ENCODE measurements around the gene ATP10D. TPM values are rescaled to one million over a fixed set of nuclear protein-coding genes. Genes with fewer than 3 reads are reported as not detected.
"Not testable (repeated sequence)": the region's sequence is repeated elsewhere in the genome, so short reads cannot be mapped to it uniquely, and the experiment has no call there.

Gene ATP10D
- total RNA-seq, 1 experiment from 2014 or later = 16.2 TPM

DNA sequence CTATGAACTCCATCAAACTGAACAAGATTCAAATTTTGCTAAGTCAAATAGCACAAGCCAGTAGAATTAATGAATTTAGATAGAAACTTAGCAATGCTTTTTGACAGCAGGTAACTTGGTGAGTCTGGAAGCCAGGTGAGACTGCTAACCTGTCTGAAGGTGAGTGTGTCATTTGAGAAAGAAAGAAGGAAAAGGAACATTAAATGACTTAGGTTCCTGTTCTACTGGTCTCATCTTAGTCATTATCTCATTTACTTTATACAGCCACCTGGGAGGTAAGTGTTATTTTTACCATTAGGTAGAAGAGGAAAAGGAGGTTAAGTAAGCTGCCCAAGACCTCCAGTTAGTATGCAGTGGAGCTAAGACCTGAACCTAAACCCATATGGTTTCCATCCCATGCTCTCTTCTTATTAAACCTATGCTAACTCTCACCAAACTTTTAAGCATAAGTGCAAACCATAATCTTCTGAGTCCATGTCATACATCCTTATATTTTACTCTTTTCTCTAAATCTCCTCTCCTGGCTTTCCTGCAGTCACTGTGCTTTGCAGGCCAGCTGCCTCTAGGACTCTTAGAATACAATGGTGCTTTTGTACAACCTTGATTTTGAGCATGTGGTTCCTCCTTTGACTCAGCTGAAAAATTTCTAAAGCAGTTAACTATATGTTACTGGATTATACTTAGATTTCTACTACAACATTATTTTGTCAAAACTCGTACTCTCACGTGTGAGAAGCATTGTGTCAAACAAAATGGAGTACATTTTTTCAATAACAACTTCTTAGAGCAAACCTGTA, 68.5 kb downstream of the ATP10D start:
- ChIA-PET CTCF (interaction anchor here (0.8 to 1.3 kb wide), 2 partner anchors 14 to 622 kb away, joined by 3 read pairs; no protein-coding TSS in a partner anchor), POLR2A (interaction anchor here (0.7 kb wide), 1 partner anchor 9 kb away, joined by 4 read pairs; no protein-coding TSS in a partner anchor)
- Mint-ChIP-seq H3K4me3 (ENCODE audit: unreplicated experiment) (no peak overlapping the region), H3K9me3 (ENCODE audit: unreplicated experiment) (peaks cover 8% of the 10 kb centered on the region), H3K27ac (ENCODE audit: low read depth, unreplicated experiment) (no peak overlapping the region), H3K4me1 (ENCODE audit: insufficient read depth, unreplicated experiment) (no peaks in the 10 kb centered on the region), H3K36me3 (ENCODE audit: insufficient read depth, unreplicated experiment) (peaks cover 6% of the 10 kb centered on the region), H3K27me3 (ENCODE audit: insufficient read depth, unreplicated experiment) (no peaks in the 10 kb centered on the region)
- no TSS peak for BruUV-seq (replicated peaks)
- intact Hi-C loops (cut with micrococcal nuclease) = no loop called here
- TF ChIP-seq, protein P1, sequence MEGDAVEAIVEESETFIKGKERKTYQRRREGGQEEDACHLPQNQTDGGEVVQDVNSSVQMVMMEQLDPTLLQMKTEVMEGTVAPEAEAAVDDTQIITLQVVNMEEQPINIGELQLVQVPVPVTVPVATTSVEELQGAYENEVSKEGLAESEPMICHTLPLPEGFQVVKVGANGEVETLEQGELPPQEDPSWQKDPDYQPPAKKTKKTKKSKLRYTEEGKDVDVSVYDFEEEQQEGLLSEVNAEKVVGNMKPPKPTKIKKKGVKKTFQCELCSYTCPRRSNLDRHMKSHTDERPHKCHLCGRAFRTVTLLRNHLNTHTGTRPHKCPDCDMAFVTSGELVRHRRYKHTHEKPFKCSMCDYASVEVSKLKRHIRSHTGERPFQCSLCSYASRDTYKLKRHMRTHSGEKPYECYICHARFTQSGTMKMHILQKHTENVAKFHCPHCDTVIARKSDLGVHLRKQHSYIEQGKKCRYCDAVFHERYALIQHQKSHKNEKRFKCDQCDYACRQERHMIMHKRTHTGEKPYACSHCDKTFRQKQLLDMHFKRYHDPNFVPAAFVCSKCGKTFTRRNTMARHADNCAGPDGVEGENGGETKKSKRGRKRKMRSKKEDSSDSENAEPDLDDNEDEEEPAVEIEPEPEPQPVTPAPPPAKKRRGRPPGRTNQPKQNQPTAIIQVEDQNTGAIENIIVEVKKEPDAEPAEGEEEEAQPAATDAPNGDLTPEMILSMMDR (IDR thresholded peaks at IDR 0.05; ENCODE audit: unreplicated experiment) = no peak
- DNase-seq (ENCODE audit: unreplicated experiment) = no peak

DNA sequence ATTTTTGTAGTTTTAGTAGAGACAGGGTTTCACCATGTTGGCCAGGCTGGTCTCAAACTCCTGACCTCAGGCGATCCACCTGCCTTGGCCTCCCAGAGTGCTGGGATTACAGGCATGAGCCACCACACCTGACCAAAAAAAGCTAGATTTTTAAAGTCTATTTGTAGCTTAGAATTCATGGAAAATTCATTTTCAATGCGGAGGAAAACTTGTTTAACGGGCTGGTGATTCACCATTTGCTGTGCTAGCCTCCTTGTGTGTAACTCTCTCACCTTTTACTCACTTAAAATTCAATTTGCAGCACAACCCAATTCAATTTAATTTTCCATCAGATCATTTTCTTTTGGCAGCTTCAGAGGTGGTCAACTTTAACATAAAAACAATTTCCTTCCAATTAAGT, 70.8 kb downstream of the ATP10D start:
- intact Hi-C loops (cut with micrococcal nuclease); BruUV-seq (replicated peaks); H3K27ac Mint-ChIP-seq (ENCODE audit: low read depth, unreplicated experiment); H3K36me3 Mint-ChIP-seq (ENCODE audit: insufficient read depth, unreplicated experiment); H3K27me3 Mint-ChIP-seq (ENCODE audit: insufficient read depth, unreplicated experiment); H3K4me1 Mint-ChIP-seq (ENCODE audit: insufficient read depth, unreplicated experiment); H3K4me3 Mint-ChIP-seq (ENCODE audit: unreplicated experiment); DNase-seq (ENCODE audit: unreplicated experiment); H3K9me3 Mint-ChIP-seq (ENCODE audit: unreplicated experiment): not testable (repeated sequence)
- ChIA-PET POLR2A (interaction anchor here (0.7 kb wide), 1 partner anchor 17 kb away, joined by 4 read pairs; no protein-coding TSS in a partner anchor), CTCF (interaction anchor here (0.6 to 1.7 kb wide), 5 partner anchors 8 to 74 kb away, joined by 3 to 12 read pairs (median 3); no protein-coding TSS in a partner anchor)

DNA sequence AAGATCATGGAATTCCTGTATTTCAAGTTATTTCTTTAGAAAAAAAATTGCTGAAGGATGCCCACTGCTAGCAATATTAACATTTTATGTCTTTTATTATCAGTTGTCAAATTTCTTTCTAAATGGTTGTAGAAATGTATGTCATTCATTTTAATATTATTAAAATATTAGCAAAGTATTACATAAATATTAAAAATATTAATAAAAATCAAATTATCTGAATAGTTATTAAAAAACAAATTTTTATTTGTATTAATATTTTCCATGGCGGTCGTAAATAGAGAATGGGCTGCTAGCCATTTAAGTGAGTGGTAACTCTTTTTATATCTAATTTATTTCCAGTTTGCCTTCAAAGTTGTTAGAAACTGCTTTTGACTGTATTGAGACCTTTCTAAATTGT, 72.2 kb downstream of the ATP10D start:
- CTCF ChIA-PET = interaction anchor here (1.1 kb wide), 1 partner anchor 14 kb away, joined by 3 read pairs; no protein-coding TSS in a partner anchor
- intact Hi-C loops (cut with micrococcal nuclease) = no loop called here
- no TSS peak for BruUV-seq (replicated peaks)

DNA sequence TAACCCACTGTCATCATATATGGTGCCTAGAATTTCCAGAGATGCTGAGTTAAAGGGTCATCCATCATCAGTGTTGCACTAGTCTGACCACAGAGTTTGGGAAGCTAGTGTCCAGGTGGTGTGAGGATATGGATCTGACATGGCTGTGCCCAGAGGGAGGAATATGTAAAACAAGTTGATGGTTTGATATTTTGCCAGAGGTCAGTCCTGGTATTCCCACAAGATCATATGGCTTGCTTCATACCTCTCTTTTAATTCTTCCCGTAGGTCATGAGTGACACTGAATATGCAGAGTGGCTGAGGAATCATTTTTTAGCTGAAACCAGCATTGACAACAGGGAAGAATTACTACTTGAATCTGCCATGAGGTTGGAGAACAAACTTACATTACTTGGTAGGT, 75.6 kb downstream of the ATP10D start:
- BruUV-seq (replicated peaks) = no TSS peak
- H3K9me3 Mint-ChIP-seq (ENCODE audit: unreplicated experiment) = no peaks in the 10 kb centered on the region
- no peak overlapping the region for H3K4me3 Mint-ChIP-seq (ENCODE audit: unreplicated experiment)
- DNase-seq (ENCODE audit: unreplicated experiment) = no peak
- intact Hi-C loops (cut with micrococcal nuclease) = loop anchor here (5.0 kb wide), 3 partner anchors 73 to 628 kb away; partner anchors contain the start of gene ATP10D
- H3K27me3 Mint-ChIP-seq (ENCODE audit: insufficient read depth, unreplicated experiment) = no peaks in the 10 kb centered on the region
- TF ChIP-seq, protein P1 (IDR thresholded peaks at IDR 0.05; ENCODE audit: unreplicated experiment) = no peak
- ChIA-PET POLR2A (no interaction called here), CTCF (interaction anchor here (0.7 kb wide), 1 partner anchor 14 kb away, joined by 3 read pairs; no protein-coding TSS in a partner anchor)
- no peaks in the 10 kb centered on the region for H3K4me1 Mint-ChIP-seq (ENCODE audit: insufficient read depth, unreplicated experiment)
- no peak overlapping the region for H3K27ac Mint-ChIP-seq (ENCODE audit: low read depth, unreplicated experiment)
- H3K36me3 Mint-ChIP-seq (ENCODE audit: insufficient read depth, unreplicated experiment) = peaks cover 11% of the 10 kb centered on the region

More for the DNA sequence above, 72.2 kb downstream of the ATP10D start:
- Mint-ChIP-seq H3K27ac (ENCODE audit: low read depth, unreplicated experiment) (no peak overlapping the region), H3K27me3 (ENCODE audit: insufficient read depth, unreplicated experiment) (no peaks in the 10 kb centered on the region), H3K36me3 (ENCODE audit: insufficient read depth, unreplicated experiment) (peaks cover 11% of the 10 kb centered on the region), H3K9me3 (ENCODE audit: unreplicated experiment) (no peaks in the 10 kb centered on the region), H3K4me1 (ENCODE audit: insufficient read depth, unreplicated experiment) (no peaks in the 10 kb centered on the region), H3K4me3 (ENCODE audit: unreplicated experiment) (no peak overlapping the region)
- POLR2A ChIA-PET = no interaction called here
- TF ChIP-seq, protein P1 (IDR thresholded peaks at IDR 0.05; ENCODE audit: unreplicated experiment) = no peak
- DNase-seq (ENCODE audit: unreplicated experiment) = no peak
